MCF 10A (cell line): ENCODE measurements around the gene ZDHHC22. TPM values are rescaled to one million over a fixed set of nuclear protein-coding genes. Genes with fewer than 3 reads are reported as not detected.

Experiments used
- BruUV-seq: library from RNA; stranded (reverse); fragments of 400-500 nt; replicated peaks from 2 replicates; lab custom pipeline; 2021; lab: Mats Ljungman, UMichigan
- CTCF ChIA-PET: fragments of 300-600 bp; sonication (Branson Sonifier 250); formaldehyde crosslinking; extraction: SDS; loops from one replicate; lab custom pipeline; 2021; ENCODE audit warnings: antibody characterized with exemption, inconsistent platforms; lab: Yijun Ruan, JAX
- POLR2A ChIA-PET: fragments of 300-600, 350-650 bp; sonication (Branson Sonifier 250); formaldehyde crosslinking; extraction: SDS; loops from one replicate; lab custom pipeline; 2020; ENCODE audit warnings: antibody characterized with exemption, inconsistent platforms; lab: Yijun Ruan, JAX
- DNase-seq: peaks from one replicate; pipeline ENCODE4 v3.0.0-alpha.2; 2018; ENCODE audit not compliant: unreplicated experiment
- H3K27ac Mint-ChIP-seq: one replicate; pipeline ENCODE4 v1.8.0; 2022; ENCODE audit warnings: mild to moderate bottlenecking, low read depth, mixed read lengths; ENCODE audit not compliant: unreplicated experiment
- H3K27me3 Mint-ChIP-seq: one replicate; pipeline ENCODE4 v1.8.0; 2022; ENCODE audit warnings: mixed read lengths; ENCODE audit not compliant: insufficient read depth, unreplicated experiment
- H3K36me3 Mint-ChIP-seq: one replicate; pipeline ENCODE4 v1.8.0; 2022; ENCODE audit warnings: mild to moderate bottlenecking, moderate library complexity, mixed read lengths; ENCODE audit not compliant: insufficient read depth, unreplicated experiment
- H3K4me1 Mint-ChIP-seq: one replicate; pipeline ENCODE4 v1.8.0; 2022; ENCODE audit warnings: mixed read lengths; ENCODE audit not compliant: insufficient read depth, unreplicated experiment
- H3K4me3 Mint-ChIP-seq: one replicate; pipeline ENCODE4 v1.8.0; 2022; ENCODE audit warnings: mild to moderate bottlenecking, moderate library complexity, mixed read lengths; ENCODE audit not compliant: unreplicated experiment
- H3K9me3 Mint-ChIP-seq: one replicate; pipeline ENCODE4 v1.8.0; 2022; ENCODE audit warnings: mixed read lengths; ENCODE audit not compliant: unreplicated experiment
- intact Hi-C: fragments of 100-400 bp; cut with micrococcal nuclease; formaldehyde crosslinking; loops from 2 replicates; pipeline ENCODE4 v1.14.1; 2022
- total RNA-seq: library from RNA; stranded (reverse); gene quantifications from 2 replicates; pipeline ENCODE4 v1.2.3, GENCODE V29; 2022
- TF ChIP-seq, protein P1 (sequence below): fragments of 200-600 bp; IDR thresholded peaks from one replicate; pipeline ENCODE4 v1.8.0; 2022; ENCODE audit warnings: antibody characterized with exemption, mild to moderate bottlenecking; ENCODE audit not compliant: unreplicated experiment

ZDHHC22 gene
- total RNA-seq, 1 experiment from 2014 or later, result not detected

DNA sequence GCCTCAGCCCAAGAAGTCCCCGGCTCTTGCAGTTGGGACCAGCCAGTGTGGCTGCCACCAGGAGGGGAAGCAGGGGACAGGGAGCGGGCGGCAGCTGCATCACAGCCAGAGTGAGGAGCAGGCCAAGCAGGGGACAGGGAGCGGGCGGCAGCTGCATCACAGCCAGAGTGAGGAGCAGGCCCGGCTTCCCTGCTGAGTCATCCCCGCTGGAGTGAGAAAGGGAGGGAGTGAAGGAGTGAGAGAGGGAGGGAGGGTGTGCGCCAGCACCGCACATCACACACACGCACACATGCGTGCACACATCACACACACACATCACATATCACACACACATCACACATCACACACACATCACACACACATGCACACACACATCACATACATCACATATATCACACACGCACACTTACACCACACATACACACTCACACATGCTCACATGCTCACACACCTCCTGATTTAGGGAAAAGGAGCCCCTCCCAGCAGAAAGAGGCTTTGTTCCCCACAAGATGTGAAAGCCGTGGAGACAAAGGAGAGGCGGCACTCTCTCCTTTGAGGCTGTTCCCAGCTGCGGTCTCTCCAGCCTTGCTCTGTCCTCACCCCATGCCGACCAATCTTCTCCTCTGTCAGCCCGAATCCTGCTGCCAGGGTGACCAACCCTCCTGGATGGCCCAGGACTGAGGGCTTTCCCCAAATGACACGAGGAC lies 16.7 kb upstream of the ZDHHC22 start:
- DNase-seq, result peak; percentile 48
- H3K9me3 Mint-ChIP-seq, result no peaks in the 10 kb centered on the region
- H3K27ac Mint-ChIP-seq, result peak overlapping the region; percentile 37
- no peak overlapping the region for H3K4me3 Mint-ChIP-seq
- BruUV-seq, result no TSS peak
- TF ChIP-seq, protein P1, sequence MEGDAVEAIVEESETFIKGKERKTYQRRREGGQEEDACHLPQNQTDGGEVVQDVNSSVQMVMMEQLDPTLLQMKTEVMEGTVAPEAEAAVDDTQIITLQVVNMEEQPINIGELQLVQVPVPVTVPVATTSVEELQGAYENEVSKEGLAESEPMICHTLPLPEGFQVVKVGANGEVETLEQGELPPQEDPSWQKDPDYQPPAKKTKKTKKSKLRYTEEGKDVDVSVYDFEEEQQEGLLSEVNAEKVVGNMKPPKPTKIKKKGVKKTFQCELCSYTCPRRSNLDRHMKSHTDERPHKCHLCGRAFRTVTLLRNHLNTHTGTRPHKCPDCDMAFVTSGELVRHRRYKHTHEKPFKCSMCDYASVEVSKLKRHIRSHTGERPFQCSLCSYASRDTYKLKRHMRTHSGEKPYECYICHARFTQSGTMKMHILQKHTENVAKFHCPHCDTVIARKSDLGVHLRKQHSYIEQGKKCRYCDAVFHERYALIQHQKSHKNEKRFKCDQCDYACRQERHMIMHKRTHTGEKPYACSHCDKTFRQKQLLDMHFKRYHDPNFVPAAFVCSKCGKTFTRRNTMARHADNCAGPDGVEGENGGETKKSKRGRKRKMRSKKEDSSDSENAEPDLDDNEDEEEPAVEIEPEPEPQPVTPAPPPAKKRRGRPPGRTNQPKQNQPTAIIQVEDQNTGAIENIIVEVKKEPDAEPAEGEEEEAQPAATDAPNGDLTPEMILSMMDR, result no peak
- peaks cover 13% of the 10 kb centered on the region for H3K4me1 Mint-ChIP-seq
- ChIA-PET CTCF (interaction anchor here (0.9 to 3.1 kb wide), 3 partner anchors 20 to 285 kb away, joined by 3 to 12 read pairs (median 3); no protein-coding TSS in a partner anchor), POLR2A (no interaction called here)
- H3K36me3 Mint-ChIP-seq, result peaks cover 7% of the 10 kb centered on the region
- intact Hi-C loops, result no loop called here
- H3K27me3 Mint-ChIP-seq, result no peaks in the 10 kb centered on the region

DNA sequence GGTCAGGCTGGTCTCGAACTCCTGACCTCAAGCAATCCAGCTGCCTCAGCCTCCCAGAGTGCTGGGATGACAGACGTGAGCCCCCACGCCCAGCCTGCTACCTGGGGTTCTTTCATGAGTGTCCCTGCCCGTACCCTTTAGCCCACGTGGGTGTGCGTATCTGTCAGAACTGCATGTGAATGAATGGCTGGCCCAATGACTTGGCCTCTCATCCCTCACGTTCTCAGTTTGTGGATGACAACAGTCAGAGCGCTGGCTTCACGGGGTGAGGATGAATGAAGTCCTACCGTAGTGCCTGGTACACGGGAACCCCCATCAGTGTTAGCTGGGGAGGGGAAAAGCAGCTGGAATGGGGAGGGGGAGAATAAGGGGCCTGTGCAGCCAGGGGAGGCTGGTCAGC lies 16.1 kb upstream of the ZDHHC22 start:
- H3K4me3 Mint-ChIP-seq, result no peak overlapping the region
- intact Hi-C loops, result no loop called here

GRCh38 chr14:77155083-77155482 lies 13.5 kb upstream of the ZDHHC22 start:
- BruUV-seq, result no TSS peak
- Mint-ChIP-seq H3K27ac (no peak overlapping the region), H3K27me3 (no peaks in the 10 kb centered on the region), H3K4me3 (no peak overlapping the region), H3K4me1 (peaks cover 18% of the 10 kb centered on the region), H3K9me3 (no peaks in the 10 kb centered on the region), H3K36me3 (no peaks in the 10 kb centered on the region)
- DNase-seq, result no peak
- ChIA-PET POLR2A (interaction anchor here (0.7 kb wide), 1 partner anchor 51 kb away, joined by 4 read pairs; no protein-coding TSS in a partner anchor), CTCF (interaction anchor here (0.6 to 7.8 kb wide), 8 partner anchors 17 to 395 kb away, joined by 3 to 153 read pairs (median 26); no protein-coding TSS in a partner anchor)
- TF ChIP-seq, protein P1, result no peak
- intact Hi-C loops, result no loop called here

More for the DNA sequence above, 16.1 kb upstream of the ZDHHC22 start:
- CTCF ChIA-PET, result interaction anchor here (0.7 to 3.1 kb wide), 4 partner anchors 20 to 158 kb away, joined by 3 to 12 read pairs (median 4); no protein-coding TSS in a partner anchor
- TF ChIP-seq, protein P1, result no peak
- DNase-seq, result no peak
- no peaks in the 10 kb centered on the region for H3K9me3 Mint-ChIP-seq
- peaks cover 7% of the 10 kb centered on the region for H3K36me3 Mint-ChIP-seq
- POLR2A ChIA-PET, result interaction anchor here (0.7 kb wide), 1 partner anchor 56 kb away, joined by 3 read pairs; no protein-coding TSS in a partner anchor
- no TSS peak for BruUV-seq
- no peaks in the 10 kb centered on the region for H3K27me3 Mint-ChIP-seq
- peaks cover 18% of the 10 kb centered on the region for H3K4me1 Mint-ChIP-seq
- H3K27ac Mint-ChIP-seq, result no peak overlapping the region

- Mint-ChIP-seq H3K27me3 (no peaks in the 10 kb centered on the region), H3K27ac (no peak overlapping the region), H3K36me3 (no peaks in the 10 kb centered on the region), H3K9me3 (no peaks in the 10 kb centered on the region), H3K4me1 (peaks cover 18% of the 10 kb centered on the region), H3K4me3 (no peak overlapping the region)
- no TSS peak for BruUV-seq
- DNase-seq, result no peak
- ChIA-PET POLR2A (interaction anchor here (0.7 to 2.0 kb wide), 2 partner anchors 51 to 160 kb away, joined by 4 to 8 read pairs; no protein-coding TSS in a partner anchor), CTCF (interaction anchor here (0.6 to 8.4 kb wide), 11 partner anchors 12 to 396 kb away, joined by 3 to 153 read pairs (median 25); partner anchors contain the start of gene ZDHHC22)
- intact Hi-C loops, result loop anchor here (5.0 kb wide), 2 partner anchors 303 to 398 kb away; partner anchors contain the start of genes AHSA1 and VIPAS39
- TF ChIP-seq, protein P1, result no peak
These were observed 12.8 kb upstream of the ZDHHC22 start for GRCh38 chr14:77154421-77154820.
